Erythroblast (primary cell): ENCODE data around the gene ACAA2.

Source experiments
- DNase-seq, 2 experiments: peaks; one replicate each; lab custom pipeline; 2025; lab: John Stamatoyannopoulos, UW
- GATA1 ChIP-seq: IDR thresholded peaks from 2 replicates; pipeline ENCODE4 v1.6.1; 2011; ENCODE audit warnings: low read depth, mild to moderate bottlenecking, control low read depth, low read length, moderate library complexity
- POLR2A ChIP-seq: IDR thresholded peaks from 2 replicates; pipeline ENCODE4 v1.6.1; 2011; ENCODE audit warnings: mild to moderate bottlenecking, low read length

The ACAA2 gene

GRCh38 chr18:49813319-49814146, at the start of gene ACAA2:
Gene ACAA2, minus strand, starts transcription at chr18:49813533. Its CDS starts 49 bp downstream, at chr18:49813484.
- DNase-seq = peak; percentile 95 to 97
- TF ChIP-seq POLR2A (peak; percentile 77), GATA1 (no peak)

- TF ChIP-seq GATA1 (no peak), POLR2A (no peak)
- no peak for DNase-seq
These were observed 49.5 kb upstream of the ACAA2 start for GRCh38 chr18:49862656-49863385.

GRCh38 chr18:49861659-49862058, 48.3 kb upstream of the ACAA2 start:
- peak; percentile 24 to 40 for DNase-seq
- TF ChIP-seq POLR2A (no peak), GATA1 (no peak)

GRCh38 chr18:49859725-49860124, 46.4 kb upstream of the ACAA2 start:
- DNase-seq = no peak
- TF ChIP-seq POLR2A (no peak), GATA1 (no peak)

- TF ChIP-seq POLR2A = no peak
- TF ChIP-seq GATA1 = no peak
- no peak for DNase-seq
These were observed 45.7 kb upstream of the ACAA2 start for GRCh38 chr18:49859021-49859359.

GRCh38 chr18:49858309-49859020, 45.1 kb upstream of the ACAA2 start:
- TF ChIP-seq POLR2A (no peak), GATA1 (no peak)
- DNase-seq = peak; percentile 69 to 86

- TF ChIP-seq POLR2A (no peak), GATA1 (no peak)
- no peak for DNase-seq
These were observed 44.4 kb upstream of the ACAA2 start for GRCh38 chr18:49857708-49858107.

GRCh38 chr18:49856496-49856895, 43.2 kb upstream of the ACAA2 start:
- no peak for DNase-seq
- TF ChIP-seq POLR2A (no peak), GATA1 (no peak)

GRCh38 chr18:49855711-49856415, 42.5 kb upstream of the ACAA2 start:
- no peak for TF ChIP-seq POLR2A
- TF ChIP-seq GATA1 = no peak
- no peak for DNase-seq

GRCh38 chr18:49854681-49855080, 41.3 kb upstream of the ACAA2 start:
- DNase-seq = no peak
- no peak for TF ChIP-seq GATA1
- TF ChIP-seq POLR2A = no peak

GRCh38 chr18:49853436-49853835, 40.1 kb upstream of the ACAA2 start:
- DNase-seq = no peak
- TF ChIP-seq GATA1 (no peak), POLR2A (no peak)

- TF ChIP-seq POLR2A = no peak
- no peak for TF ChIP-seq GATA1
- no peak for DNase-seq
These were observed 39.7 kb upstream of the ACAA2 start for GRCh38 chr18:49853011-49853410.

GRCh38 chr18:49851624-49852023, 38.3 kb upstream of the ACAA2 start:
- TF ChIP-seq GATA1 (no peak), POLR2A (no peak)

GRCh38 chr18:49850636-49851035, 37.3 kb upstream of the ACAA2 start:
- no peak for DNase-seq
- TF ChIP-seq GATA1 (no peak), POLR2A (no peak)

More at GRCh38 chr18:49851624-49852023, 38.3 kb upstream of the ACAA2 start:
- DNase-seq = no peak
